Measurements from ENCODE around the gene NRN1L. TPM values are rescaled to one million over a fixed set of nuclear protein-coding genes. Genes with fewer than 3 reads are reported as not detected.

Gene NRN1L
- total RNA-seq, 1 experiment from 2014 or later, result 7.6 TPM

- no peak for DNase-seq
- H3K27me3 ChIP-seq (ENCODE audit: control insufficient read depth, insufficient read depth, low read length), result no peaks in the 10 kb centered on the region
- H3K36me3 ChIP-seq (replicated peaks; ENCODE audit: control insufficient read depth, insufficient read depth, low read length), result peaks cover 35% of the 10 kb centered on the region
- peak overlapping the region; percentile 87; the same call in 1 of the 2 replicates for H3K4me3 ChIP-seq (ENCODE audit: insufficient read depth, low read depth, low read length)
These were observed 12.5 kb upstream of the NRN1L start for GRCh38 chr16:67872131-67872630.

DNA sequence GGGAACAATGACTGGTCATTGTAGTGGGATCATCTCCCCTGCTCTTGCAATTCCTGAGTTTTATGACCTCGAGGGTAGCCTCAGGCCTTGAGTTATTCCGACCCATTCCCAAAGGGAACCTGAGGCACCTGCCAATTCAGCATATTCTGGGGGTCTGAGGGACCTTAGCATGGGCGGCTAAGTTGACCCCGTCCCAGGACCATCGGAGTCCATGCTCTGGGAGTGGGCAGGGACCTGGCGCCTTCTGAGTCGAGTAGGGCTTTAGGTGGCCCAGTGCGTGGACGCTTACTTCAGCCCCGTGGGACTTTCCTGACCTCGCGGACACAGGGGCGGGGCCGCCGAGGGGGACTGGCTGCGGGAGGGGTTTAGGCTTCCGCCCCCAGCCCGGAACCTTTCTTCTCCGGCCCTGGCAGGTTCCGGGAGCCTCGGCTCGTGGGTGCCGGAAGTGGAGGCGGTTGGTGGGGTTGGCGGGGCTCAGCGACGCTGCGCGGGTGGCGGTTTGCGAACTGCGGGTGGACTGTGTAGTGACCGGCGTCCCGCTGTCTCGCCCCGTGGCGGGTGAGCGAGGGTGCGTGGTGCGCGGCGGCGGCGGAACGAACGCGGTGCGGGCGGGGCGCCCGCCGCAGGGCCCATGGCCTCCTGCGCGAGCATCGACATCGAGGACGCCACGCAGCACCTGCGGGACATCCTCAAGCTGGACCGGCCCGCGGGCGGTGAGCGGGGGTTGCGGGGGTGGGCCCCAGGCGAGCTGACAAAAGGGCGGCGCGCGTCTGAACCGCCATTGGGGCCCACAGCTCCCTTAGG is 11.9 kb upstream of the NRN1L start, which contains the start of gene EDC4:
Gene EDC4, plus strand, starts transcription at position 422 of the 804 bp plus-strand sequence. Its CDS starts 210 bp downstream, at position 632.
- Histone ChIP-seq H3K4me3 (ENCODE audit: insufficient read depth, low read depth, low read length) (peak within 1 kb of the TSS; percentile 87), H3K27me3 (ENCODE audit: control insufficient read depth, insufficient read depth, low read length) (no peaks in the 10 kb centered on the region), H3K36me3 (replicated peaks; ENCODE audit: control insufficient read depth, insufficient read depth, low read length) (peaks cover 37% of the 10 kb centered on the region)
- peak; percentile 96 for DNase-seq

DNA sequence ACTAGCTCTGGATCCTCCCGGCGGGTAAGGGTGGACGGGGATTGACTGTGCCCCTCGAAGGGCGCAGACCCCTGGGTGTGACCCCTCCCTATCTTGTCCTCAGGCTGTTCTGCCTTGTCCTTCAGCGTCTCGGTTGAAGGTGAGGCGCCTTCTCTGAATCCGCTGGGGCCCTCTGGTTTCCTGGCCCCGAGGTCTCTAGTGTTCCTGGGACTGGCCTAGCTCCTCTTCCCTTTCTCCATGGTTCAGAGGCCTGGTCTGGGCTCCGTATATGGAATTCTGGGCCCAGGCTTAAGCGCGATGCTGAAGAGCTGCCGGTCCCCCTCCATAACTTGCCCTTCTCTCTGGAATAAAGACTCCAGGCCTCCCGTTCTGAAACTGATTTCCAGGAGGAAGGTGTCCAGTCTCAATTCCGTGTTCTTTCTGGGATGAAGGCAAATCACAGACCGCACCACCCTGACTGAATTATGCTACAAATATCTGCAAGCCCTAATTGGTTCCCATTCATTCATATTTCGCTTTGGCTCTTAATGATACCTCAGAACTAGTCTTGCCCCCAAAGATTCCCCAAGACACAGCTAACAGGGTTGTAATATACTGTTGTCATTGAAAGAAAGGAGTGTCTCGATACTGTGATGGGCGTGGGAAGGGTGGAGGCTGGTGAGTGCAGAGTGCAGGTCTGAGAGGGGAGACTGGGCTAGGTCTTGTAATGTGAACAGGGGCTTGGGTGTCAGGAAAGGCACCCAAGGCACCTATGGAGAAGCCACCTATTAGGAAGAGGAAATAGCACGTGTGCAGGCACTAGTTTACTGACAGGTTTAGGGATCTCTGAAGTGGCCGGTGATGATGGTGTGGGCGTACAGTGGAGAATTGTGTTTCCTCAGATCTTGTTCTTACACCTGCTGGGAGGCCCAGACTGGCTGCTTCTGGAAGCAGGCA is 11.0 kb upstream of the NRN1L start:
- DNase-seq, result peak; percentile 28
- Histone ChIP-seq H3K4me3 (ENCODE audit: insufficient read depth, low read depth, low read length) (peak overlapping the region; percentile 87), H3K36me3 (replicated peaks; ENCODE audit: control insufficient read depth, insufficient read depth, low read length) (peaks cover 36% of the 10 kb centered on the region), H3K27me3 (ENCODE audit: control insufficient read depth, insufficient read depth, low read length) (no peaks in the 10 kb centered on the region)

GRCh38 chr16:67874372-67874771 is 10.3 kb upstream of the NRN1L start:
- Histone ChIP-seq H3K36me3 (replicated peaks; ENCODE audit: control insufficient read depth, insufficient read depth, low read length) (peaks cover 40% of the 10 kb centered on the region), H3K27me3 (ENCODE audit: control insufficient read depth, insufficient read depth, low read length) (no peaks in the 10 kb centered on the region), H3K4me3 (ENCODE audit: insufficient read depth, low read depth, low read length) (0 out of 2 replicates have a peak overlapping the region, but pooled peaks have one; percentile 87)
- DNase-seq, result no peak

GRCh38 chr16:67877064-67877463 is 7.6 kb upstream of the NRN1L start:
- DNase-seq, result no peak
- Histone ChIP-seq H3K4me3 (ENCODE audit: insufficient read depth, low read depth, low read length) (no peak overlapping the region), H3K27me3 (ENCODE audit: control insufficient read depth, insufficient read depth, low read length) (no peaks in the 10 kb centered on the region), H3K36me3 (replicated peaks; ENCODE audit: control insufficient read depth, insufficient read depth, low read length) (peaks cover 49% of the 10 kb centered on the region)

DNA sequence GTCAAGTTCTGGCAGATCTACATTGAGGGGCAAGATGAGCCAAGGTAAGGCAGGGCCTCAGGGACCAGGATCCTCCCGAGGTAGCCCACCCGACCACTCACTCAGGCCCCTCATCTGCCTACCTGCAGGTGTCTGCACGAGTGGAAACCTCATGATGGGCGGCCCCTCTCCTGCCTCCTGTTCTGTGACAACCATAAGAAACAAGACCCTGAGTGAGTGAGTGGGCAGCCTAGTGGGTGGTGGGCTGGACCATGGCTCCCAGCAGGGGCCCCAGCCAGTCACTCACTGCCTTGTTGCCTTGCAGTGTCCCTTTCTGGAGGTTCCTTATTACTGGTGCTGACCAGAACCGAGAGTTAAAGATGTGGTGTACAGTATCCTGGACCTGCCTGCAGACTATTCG is 6.5 kb upstream of the NRN1L start:
- no peak for DNase-seq
- Histone ChIP-seq H3K36me3 (replicated peaks; ENCODE audit: control insufficient read depth, insufficient read depth, low read length) (peaks cover 58% of the 10 kb centered on the region), H3K4me3 (ENCODE audit: insufficient read depth, low read depth, low read length) (no peak overlapping the region), H3K27me3 (ENCODE audit: control insufficient read depth, insufficient read depth, low read length) (no peaks in the 10 kb centered on the region)

DNA sequence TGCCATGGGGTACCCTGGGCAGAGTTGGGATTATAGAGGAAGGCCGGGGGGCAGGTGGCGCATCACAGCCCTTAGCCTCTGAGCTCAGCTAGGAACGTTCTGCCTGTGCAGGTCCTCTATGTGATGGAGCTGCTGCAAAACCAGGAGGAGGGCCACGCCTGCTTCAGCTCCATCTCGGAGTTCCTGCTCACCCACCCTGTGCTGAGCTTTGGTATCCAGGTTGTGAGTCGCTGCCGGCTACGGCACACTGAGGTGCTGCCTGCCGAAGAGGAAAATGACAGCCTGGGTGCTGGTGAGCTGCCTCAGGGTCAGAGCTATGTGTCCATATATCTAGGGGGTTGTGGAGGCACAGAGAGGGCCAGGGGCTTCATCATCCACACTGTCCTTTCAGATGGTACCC is 5.8 kb upstream of the NRN1L start:
- Histone ChIP-seq H3K27me3 (ENCODE audit: control insufficient read depth, insufficient read depth, low read length) (no peaks in the 10 kb centered on the region), H3K36me3 (replicated peaks; ENCODE audit: control insufficient read depth, insufficient read depth, low read length) (peaks cover 62% of the 10 kb centered on the region), H3K4me3 (ENCODE audit: insufficient read depth, low read depth, low read length) (no peak overlapping the region)
- DNase-seq, result no peak

- Histone ChIP-seq H3K27me3 (ENCODE audit: control insufficient read depth, insufficient read depth, low read length) (no peaks in the 10 kb centered on the region), H3K36me3 (replicated peaks; ENCODE audit: control insufficient read depth, insufficient read depth, low read length) (peaks cover 62% of the 10 kb centered on the region), H3K4me3 (ENCODE audit: insufficient read depth, low read depth, low read length) (no peak overlapping the region)
- DNase-seq, result peak; percentile 26
These were observed 5.2 kb upstream of the NRN1L start for GRCh38 chr16:67879462-67879861.

- peaks cover 62% of the 10 kb centered on the region for H3K36me3 ChIP-seq (replicated peaks; ENCODE audit: control insufficient read depth, insufficient read depth, low read length)
- DNase-seq, result peak; percentile 25
- no peaks in the 10 kb centered on the region for H3K27me3 ChIP-seq (ENCODE audit: control insufficient read depth, insufficient read depth, low read length)
- no peak overlapping the region for H3K4me3 ChIP-seq (ENCODE audit: insufficient read depth, low read depth, low read length)
These were observed 4.7 kb upstream of the NRN1L start for GRCh38 chr16:67879936-67880335.

GRCh38 chr16:67880584-67880983 is 4.1 kb upstream of the NRN1L start:
- no peaks in the 10 kb centered on the region for H3K27me3 ChIP-seq (ENCODE audit: control insufficient read depth, insufficient read depth, low read length)
- no peak overlapping the region for H3K4me3 ChIP-seq (ENCODE audit: insufficient read depth, low read depth, low read length)
- DNase-seq, result peak; percentile 33
- H3K36me3 ChIP-seq (replicated peaks; ENCODE audit: control insufficient read depth, insufficient read depth, low read length), result peaks cover 62% of the 10 kb centered on the region

DNA sequence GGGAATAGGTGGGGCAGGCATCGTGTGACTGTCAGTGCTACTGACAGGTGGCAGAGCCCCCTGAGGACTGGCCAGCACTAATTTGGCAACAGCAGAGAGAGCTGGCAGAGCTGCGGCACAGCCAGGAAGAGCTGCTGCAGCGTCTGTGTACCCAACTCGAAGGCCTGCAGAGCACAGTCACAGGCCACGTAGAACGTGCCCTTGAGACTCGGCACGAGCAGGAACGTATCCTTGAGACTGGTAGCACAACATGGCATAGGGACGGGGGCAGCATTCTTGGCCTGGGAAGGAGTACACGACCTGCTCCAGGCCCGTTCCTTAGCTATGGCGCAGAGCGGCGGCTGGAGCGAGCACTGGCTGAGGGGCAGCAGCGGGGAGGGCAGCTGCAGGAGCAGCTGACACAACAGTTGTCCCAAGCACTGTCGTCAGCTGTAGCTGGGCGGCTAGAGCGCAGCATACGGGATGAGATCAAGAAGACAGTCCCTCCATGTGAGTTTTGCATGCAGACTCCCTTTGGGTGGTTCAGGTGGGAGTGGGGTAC is 3.0 kb upstream of the NRN1L start:
- Histone ChIP-seq H3K27me3 (ENCODE audit: control insufficient read depth, insufficient read depth, low read length) (no peaks in the 10 kb centered on the region), H3K36me3 (replicated peaks; ENCODE audit: control insufficient read depth, insufficient read depth, low read length) (peaks cover 56% of the 10 kb centered on the region), H3K4me3 (ENCODE audit: insufficient read depth, low read depth, low read length) (no peak overlapping the region)
- DNase-seq, result peak; percentile 26

GRCh38 chr16:67882374-67883145 is 2.1 kb upstream of the NRN1L start:
- H3K27me3 ChIP-seq (ENCODE audit: control insufficient read depth, insufficient read depth, low read length), result no peaks in the 10 kb centered on the region
- H3K4me3 ChIP-seq (ENCODE audit: insufficient read depth, low read depth, low read length), result no peak overlapping the region
- peak; percentile 30 for DNase-seq
- H3K36me3 ChIP-seq (replicated peaks; ENCODE audit: control insufficient read depth, insufficient read depth, low read length), result peaks cover 49% of the 10 kb centered on the region

DNA sequence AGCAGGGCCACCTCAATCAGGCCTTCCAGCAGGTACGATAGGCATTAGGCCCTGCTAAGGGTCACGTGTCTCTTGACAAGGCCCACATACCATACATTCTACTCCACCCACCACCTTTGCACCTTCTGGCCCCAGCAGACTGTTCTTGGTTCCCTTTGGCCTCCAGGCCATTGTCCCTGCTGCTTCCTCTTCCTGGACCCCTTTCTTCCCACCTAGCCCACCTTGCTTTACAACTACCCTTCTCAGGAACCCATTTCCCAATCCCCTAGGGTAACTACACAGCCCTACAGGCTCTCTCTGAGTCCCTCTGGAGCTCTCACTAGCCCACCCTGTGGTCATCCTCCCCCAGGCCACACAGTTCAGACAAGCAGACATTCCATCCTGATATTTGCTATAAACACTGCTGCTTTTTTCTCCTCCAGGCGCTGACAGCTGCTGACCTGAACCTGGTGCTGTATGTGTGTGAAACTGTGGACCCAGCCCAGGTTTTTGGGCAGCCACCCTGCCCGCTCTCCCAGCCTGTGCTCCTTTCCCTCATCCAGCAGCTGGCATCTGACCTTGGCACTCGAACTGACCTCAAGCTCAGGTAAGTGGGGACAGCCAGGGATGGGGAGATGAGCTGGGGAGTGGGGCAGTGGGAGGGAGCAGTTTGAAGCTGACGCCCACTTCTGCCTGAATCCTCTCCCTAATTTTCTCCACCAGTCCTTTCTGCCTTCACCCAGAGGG is 1.4 kb upstream of the NRN1L start:
- peak; percentile 32 for DNase-seq
- Histone ChIP-seq H3K4me3 (ENCODE audit: insufficient read depth, low read depth, low read length) (no peak overlapping the region), H3K36me3 (replicated peaks; ENCODE audit: control insufficient read depth, insufficient read depth, low read length) (peaks cover 43% of the 10 kb centered on the region), H3K27me3 (ENCODE audit: control insufficient read depth, insufficient read depth, low read length) (no peaks in the 10 kb centered on the region)
